Keratinocyte (primary cell): ENCODE results near the gene EMILIN3. TPM values are rescaled to one million over a fixed set of nuclear protein-coding genes. Genes with fewer than 3 reads are reported as not detected.

Experiments used
- DNase-seq: peaks from one replicate; pipeline ENCODE4 v3.0.0-alpha.2; 2011; ENCODE audit warnings: low read depth, missing footprints, low spot score
- FAIRE-seq: peaks from 2 replicates; lab custom pipeline; 2011; peaks lifted over from hg19 to GRCh38; lab: Jason Lieb, UNC
- H2AFZ ChIP-seq: 2 replicates; pipeline ENCODE4 v1.6.0; 2012; ENCODE audit warnings: low read length, control low read depth, inconsistent platforms; ENCODE audit not compliant: control insufficient read depth
- H3K27ac ChIP-seq: 2 replicates; pipeline ENCODE4 v1.5.1; 2011; ENCODE audit warnings: low read length; ENCODE audit not compliant: control insufficient read depth, insufficient read depth
- H3K27me3 ChIP-seq: 3 replicates; pipeline ENCODE4 v1.6.0; 2011; ENCODE audit warnings: low read length; ENCODE audit not compliant: control insufficient read depth, insufficient read depth; ENCODE audit errors: extremely low read depth
- H3K36me3 ChIP-seq, 2 experiments: 2 replicates in 1 of 2; 3 replicates in 1 of 2; pipeline ENCODE4 v1.5.1; 2011; ENCODE audit warnings: low read length in 2 of 2, mild to moderate bottlenecking in 1 of 2; ENCODE audit not compliant: control insufficient read depth in 2 of 2, insufficient read depth in 2 of 2; ENCODE audit errors: extremely low read depth in 1 of 2
- H3K4me1 ChIP-seq: 3 replicates; pipeline ENCODE4 v1.5.1; 2011; ENCODE audit warnings: low read length; ENCODE audit not compliant: control insufficient read depth, insufficient read depth; ENCODE audit errors: extremely low read depth
- H3K4me2 ChIP-seq: 3 replicates; pipeline ENCODE4 v1.6.0; 2011; ENCODE audit warnings: low read depth, low read length; ENCODE audit not compliant: control insufficient read depth, insufficient read depth; ENCODE audit errors: extremely low read depth
- H3K4me3 ChIP-seq, 3 experiments: fragments of 200-600 bp in 1 of 3; sonication (generic) in 1 of 3; 2 replicates in 2 of 3; 3 replicates in 1 of 3; pipeline ENCODE4 v1.5.1; 2011 to 2016; ENCODE audit warnings: low read length in 3 of 3, mild to moderate bottlenecking in 3 of 3, control low read depth in 2 of 3, inconsistent platforms in 1 of 3, low read depth in 1 of 3, mixed read lengths in 1 of 3, mixed run types in 1 of 3, moderate library complexity in 1 of 3; ENCODE audit not compliant: control insufficient read depth in 2 of 3, insufficient read depth in 2 of 3; ENCODE audit errors: extremely low read depth in 1 of 3
- H3K79me2 ChIP-seq: 2 replicates; pipeline ENCODE4 v1.6.0; 2012; ENCODE audit warnings: low read length; ENCODE audit not compliant: control insufficient read depth, insufficient read depth
- H3K9ac ChIP-seq: 3 replicates; pipeline ENCODE4 v1.6.0; 2011; ENCODE audit warnings: low read length; ENCODE audit not compliant: control insufficient read depth, insufficient read depth; ENCODE audit errors: extremely low read depth
- H3K9me1 ChIP-seq: 3 replicates; pipeline ENCODE4 v1.6.0; 2011; ENCODE audit warnings: low read length; ENCODE audit not compliant: control insufficient read depth, insufficient read depth; ENCODE audit errors: extremely low read depth
- H3K9me3 ChIP-seq: 2 replicates; pipeline ENCODE4 v1.5.1; 2012; ENCODE audit warnings: low read depth, low read length; ENCODE audit not compliant: control insufficient read depth
- H4K20me1 ChIP-seq: 3 replicates; pipeline ENCODE4 v1.6.0; 2011; ENCODE audit warnings: low read length; ENCODE audit not compliant: control insufficient read depth, insufficient read depth; ENCODE audit errors: extremely low read depth
- EZH2 ChIP-seq: IDR thresholded peaks from one replicate; pipeline ENCODE4 v1.6.1; 2012; ENCODE audit warnings: inconsistent platforms, mild to moderate bottlenecking, low read length, moderate library complexity
- dilution Hi-C: fragments of 300-500 bp; cut with MboI; formaldehyde crosslinking; loops from one replicate; pipeline ENCODE4 v1.7.0; 2020; ENCODE audit warnings: low sequenced_read_pairs; ENCODE audit not compliant: extremely low pct_ligation_motif_present
- polyA plus RNA-seq, 5 experiments: library from polyadenylated mRNA; depleted of rRNA in 3 of 5; stranded (reverse) in 3 of 5; stranded (forward) in 1 of 5; unstranded in 1 of 5; fragments of >200 nt; gene quantifications; 1 replicate in 1 of 5; 2 replicates in 3 of 5; 3 replicates in 1 of 5; pipeline versions ENCODE4 v1.2.1 to v1.2.3, GENCODE V29; 2011 to 2012; ENCODE audit warnings: missing spikeins in 2 of 5, low read depth in 1 of 5, low replicate concordance in 1 of 5
- TF ChIP-seq, protein P1 (sequence below), 3 experiments: IDR thresholded peaks in 1 of 3; conservative IDR thresholded peaks in 1 of 3; optimal IDR thresholded peaks in 1 of 3; 2 replicates in 2 of 3; 3 replicates in 1 of 3; pipeline versions ENCODE3 to v1.5.1; 2011; ENCODE audit warnings: low read length in 3 of 3, mild to moderate bottlenecking in 3 of 3, moderate library complexity in 2 of 3, control low read depth in 1 of 3, inconsistent platforms in 1 of 3; ENCODE audit not compliant: insufficient read depth in 2 of 3; ENCODE audit errors: extremely low read depth in 1 of 3

The EMILIN3 gene
- polyA plus RNA-seq, 1 donor (not counting 4 experiments of a cell fraction or from before 2014, with no cell fraction given) = not detected

- Histone ChIP-seq H2AFZ (no peak overlapping the region), H3K4me2 (no peak overlapping the region), H3K27me3 (no peaks in the 10 kb centered on the region), H3K4me1 (no peaks in the 10 kb centered on the region), H4K20me1 (no peaks in the 10 kb centered on the region), H3K79me2 (no peaks in the 10 kb centered on the region), H3K27ac (no peak overlapping the region), H3K9me3 (no peaks in the 10 kb centered on the region), H3K9ac (no peak overlapping the region), H3K9me1 (no peaks in the 10 kb centered on the region), H3K36me3 (peaks cover 15 to 46% of the 10 kb centered on the region in 2 experiments), H3K4me3 (no peak overlapping the region)
- FAIRE-seq (no peak), DNase-seq (no peak)
- TF ChIP-seq EZH2 = no peak
- TF ChIP-seq, protein P1, sequence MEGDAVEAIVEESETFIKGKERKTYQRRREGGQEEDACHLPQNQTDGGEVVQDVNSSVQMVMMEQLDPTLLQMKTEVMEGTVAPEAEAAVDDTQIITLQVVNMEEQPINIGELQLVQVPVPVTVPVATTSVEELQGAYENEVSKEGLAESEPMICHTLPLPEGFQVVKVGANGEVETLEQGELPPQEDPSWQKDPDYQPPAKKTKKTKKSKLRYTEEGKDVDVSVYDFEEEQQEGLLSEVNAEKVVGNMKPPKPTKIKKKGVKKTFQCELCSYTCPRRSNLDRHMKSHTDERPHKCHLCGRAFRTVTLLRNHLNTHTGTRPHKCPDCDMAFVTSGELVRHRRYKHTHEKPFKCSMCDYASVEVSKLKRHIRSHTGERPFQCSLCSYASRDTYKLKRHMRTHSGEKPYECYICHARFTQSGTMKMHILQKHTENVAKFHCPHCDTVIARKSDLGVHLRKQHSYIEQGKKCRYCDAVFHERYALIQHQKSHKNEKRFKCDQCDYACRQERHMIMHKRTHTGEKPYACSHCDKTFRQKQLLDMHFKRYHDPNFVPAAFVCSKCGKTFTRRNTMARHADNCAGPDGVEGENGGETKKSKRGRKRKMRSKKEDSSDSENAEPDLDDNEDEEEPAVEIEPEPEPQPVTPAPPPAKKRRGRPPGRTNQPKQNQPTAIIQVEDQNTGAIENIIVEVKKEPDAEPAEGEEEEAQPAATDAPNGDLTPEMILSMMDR (optimal IDR thresholded peaks at IDR 0.05 in 1 of 3, IDR thresholded peaks at IDR 0.05 in 1 of 3, conservative IDR thresholded peaks at IDR 0.05 in 1 of 3; ENCODE audit: extremely low read depth in 1 of 3, insufficient read depth in 2 of 3, low read length in 3 of 3) = no peak
- dilution Hi-C loops = no loop called here
Measured at GRCh38 chr20:41350408-41350962, 16.1 kb downstream of the EMILIN3 start.

GRCh38 chr20:41349943-41350342 is 16.7 kb downstream of the EMILIN3 start:
- Histone ChIP-seq H3K9me1 (no peaks in the 10 kb centered on the region), H2AFZ (no peak overlapping the region), H4K20me1 (no peaks in the 10 kb centered on the region), H3K4me1 (no peaks in the 10 kb centered on the region), H3K27ac (no peak overlapping the region), H3K9me3 (no peaks in the 10 kb centered on the region), H3K4me2 (no peak overlapping the region), H3K36me3 (peaks cover 11 to 47% of the 10 kb centered on the region in 2 experiments), H3K79me2 (no peaks in the 10 kb centered on the region), H3K27me3 (no peaks in the 10 kb centered on the region), H3K4me3 (no peak overlapping the region), H3K9ac (no peak overlapping the region)
- FAIRE-seq (no peak), DNase-seq (no peak)
- TF ChIP-seq, protein P1 (optimal IDR thresholded peaks at IDR 0.05 in 1 of 3, IDR thresholded peaks at IDR 0.05 in 1 of 3, conservative IDR thresholded peaks at IDR 0.05 in 1 of 3; ENCODE audit: extremely low read depth in 1 of 3, insufficient read depth in 2 of 3, low read length in 3 of 3) = no peak
- TF ChIP-seq EZH2 = no peak
- dilution Hi-C loops = no loop called here
